GM21423 (cell line): ENCODE results near the gene C9orf72.

ENCODE experiments used
- ATAC-seq: cut with Tn5 transposase; IDR thresholded peaks from one replicate; pipeline ENCODE4 v1.9.1; 2021; ENCODE audit warnings: mild to moderate bottlenecking, moderate library complexity; ENCODE audit not compliant: unreplicated experiment

C9orf72 gene

DNA sequence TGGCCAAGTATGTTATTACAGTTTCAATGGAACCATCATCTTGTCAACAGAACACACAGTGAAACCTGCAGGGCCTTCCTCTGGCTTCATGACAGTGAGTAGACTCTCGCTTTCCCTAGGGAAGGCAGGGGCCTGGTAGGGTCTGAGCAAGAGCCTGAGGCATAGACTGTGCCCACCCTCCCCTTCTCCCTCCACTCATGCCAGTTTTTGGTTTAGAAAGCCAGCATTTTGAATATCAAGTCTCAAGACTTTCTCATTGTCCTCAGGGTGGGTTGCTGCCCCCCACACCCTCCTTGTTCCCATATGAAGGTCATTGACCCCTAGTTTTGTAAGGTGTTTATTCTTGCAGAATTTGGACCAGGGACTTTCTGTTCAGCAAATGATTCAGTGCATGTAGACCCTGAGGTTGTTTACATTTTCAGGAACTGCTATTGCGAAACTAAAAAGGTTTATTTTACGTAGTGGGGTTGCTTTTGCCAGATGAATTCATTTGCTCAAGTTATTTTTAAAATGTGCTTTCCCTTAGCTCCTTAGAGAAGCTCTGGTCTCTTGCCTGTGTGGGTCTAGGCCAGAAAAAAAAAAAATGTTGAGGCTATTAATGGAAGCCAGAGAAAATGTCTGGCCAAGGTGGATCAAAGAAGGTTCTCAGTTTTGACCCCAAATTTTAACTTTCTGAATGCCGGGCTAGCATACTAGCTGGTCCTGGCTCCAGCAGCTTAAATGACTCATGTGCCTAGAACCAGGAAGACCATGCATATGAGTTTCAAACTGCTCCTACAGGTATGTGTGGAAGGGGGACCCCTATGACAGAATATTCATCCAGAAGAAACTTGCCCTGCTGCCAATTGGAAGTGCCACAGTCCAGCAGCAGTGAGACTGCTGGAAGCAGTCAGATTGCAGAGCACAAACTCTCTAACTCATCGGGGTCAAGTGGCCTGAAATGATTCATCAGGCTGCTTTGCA, 33.5 kb downstream of the C9orf72 start:
- no peak for ATAC-seq

DNA sequence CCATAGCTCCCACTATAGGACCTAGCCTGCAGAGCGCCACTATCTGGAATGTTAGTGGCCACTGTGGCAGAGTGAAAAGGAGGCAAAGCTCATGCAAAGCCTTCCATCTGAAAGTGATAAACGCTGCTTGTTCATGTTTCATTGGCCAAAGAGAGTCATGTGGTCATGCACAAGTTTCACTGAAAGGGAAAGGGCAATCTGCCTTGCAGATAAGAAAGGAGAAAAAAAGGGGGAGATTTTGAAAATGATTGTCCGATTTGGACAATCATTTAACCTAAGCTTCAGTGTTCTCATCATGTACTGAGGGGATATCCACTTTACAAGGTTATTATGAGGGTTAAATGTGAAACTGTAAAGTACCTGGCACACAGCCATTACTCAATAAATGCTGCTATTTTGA, 34.6 kb downstream of the C9orf72 start:
- no peak for ATAC-seq

DNA sequence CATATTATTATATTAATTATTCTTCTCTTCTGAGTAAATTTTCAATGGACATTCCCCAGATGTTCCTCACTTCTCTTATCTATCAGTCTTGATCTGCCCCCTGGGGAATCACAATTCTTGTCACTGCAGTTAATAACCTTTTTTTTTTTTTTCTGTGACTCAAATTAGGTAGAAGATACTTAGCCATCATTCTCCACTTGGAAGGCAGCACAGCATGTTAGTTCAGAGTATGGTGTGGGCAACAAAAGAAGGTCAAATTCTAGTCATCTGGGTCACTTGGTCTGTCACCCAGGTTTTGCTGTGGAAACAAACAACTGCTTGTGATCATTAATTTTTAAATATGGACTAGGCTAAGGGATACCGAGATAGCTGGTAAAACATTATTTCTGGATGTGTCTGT, 35.5 kb downstream of the C9orf72 start:
- no peak for ATAC-seq

DNA sequence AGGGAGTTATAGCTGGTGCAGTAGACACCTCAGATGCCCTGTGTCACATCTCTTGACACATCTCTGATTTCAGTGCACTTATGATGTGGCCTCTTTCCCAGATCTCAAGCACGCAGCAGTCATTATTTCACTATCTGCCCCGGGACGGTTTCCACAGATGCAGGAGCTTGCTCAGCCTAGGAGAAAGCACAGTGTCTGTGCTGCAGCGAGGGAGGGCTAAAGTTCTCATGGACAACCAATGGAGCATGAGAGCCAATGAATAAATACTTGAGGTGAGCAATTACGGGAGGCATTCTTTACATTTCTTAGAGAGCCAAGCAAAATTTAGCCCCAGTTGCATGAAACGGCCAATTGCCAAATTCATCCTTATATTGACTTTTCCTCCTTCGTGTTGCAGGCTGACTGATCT, 36.2 kb downstream of the C9orf72 start:
- no peak for ATAC-seq

DNA sequence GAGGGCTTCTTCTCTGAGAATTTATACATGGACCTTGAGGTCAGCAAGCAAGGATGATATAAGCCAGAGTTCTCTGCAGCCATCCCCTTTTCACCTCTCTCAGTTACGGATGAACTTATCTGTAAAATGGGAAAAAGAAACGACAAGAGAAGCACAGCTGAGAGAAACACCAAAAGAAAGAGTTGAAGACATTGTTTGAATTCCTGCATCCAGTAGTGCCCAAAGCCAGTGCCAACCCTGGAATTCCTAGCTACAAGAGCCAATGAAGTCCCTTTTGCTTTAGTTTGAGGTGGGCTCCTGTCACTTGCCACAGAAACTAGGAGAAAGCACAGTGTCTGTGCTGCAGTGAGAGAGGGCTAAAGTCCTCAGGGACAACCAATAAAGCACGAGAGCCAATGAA, 37.1 kb downstream of the C9orf72 start:
- no peak for ATAC-seq

DNA sequence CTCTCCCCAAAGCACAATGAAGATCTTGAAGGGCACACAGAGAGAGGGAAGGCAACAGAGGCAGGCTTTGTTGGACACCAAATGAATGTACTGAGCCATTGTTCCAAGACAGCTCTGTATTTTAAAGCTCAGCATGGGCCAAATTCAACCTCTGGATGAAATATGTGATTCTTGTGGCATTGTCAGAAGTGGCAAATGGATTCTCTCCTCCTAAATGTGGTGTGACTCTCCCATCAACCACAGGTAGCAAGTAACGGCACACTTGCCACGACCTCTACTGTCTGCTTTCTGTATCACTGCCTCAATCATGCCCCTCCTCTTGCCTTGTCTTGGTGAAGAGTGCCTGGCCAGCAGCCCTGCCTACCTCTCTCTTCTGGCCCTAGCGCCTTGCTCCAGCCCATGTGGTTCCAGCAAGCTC, 37.6 kb downstream of the C9orf72 start:
- ATAC-seq: peak; percentile 49

DNA sequence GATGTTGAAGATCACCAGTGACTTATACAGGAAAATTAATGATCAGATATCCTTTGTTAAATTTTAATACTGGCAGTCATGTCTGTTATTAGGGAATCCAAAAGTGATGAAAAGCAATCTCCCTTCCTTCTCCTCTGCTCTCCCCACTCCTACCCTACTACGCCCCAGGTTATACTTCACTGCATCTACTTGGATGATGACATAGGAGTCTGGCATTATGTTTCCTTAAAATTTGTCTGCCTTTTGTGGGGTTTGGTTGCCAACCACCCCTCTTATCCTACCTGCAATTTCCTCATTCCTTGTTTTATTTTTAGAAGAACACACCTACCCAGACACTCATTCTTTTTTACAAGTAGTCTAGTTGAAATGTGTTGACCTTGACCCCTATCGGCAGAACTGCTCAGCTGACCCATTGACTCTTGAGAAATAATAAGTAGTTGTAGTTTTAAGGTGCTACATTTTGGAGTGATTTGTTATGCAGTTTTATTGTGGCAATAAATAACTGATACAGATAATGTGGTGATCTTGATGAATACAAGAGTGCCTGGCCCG, 38.5 kb downstream of the C9orf72 start:
- ATAC-seq: no peak

DNA sequence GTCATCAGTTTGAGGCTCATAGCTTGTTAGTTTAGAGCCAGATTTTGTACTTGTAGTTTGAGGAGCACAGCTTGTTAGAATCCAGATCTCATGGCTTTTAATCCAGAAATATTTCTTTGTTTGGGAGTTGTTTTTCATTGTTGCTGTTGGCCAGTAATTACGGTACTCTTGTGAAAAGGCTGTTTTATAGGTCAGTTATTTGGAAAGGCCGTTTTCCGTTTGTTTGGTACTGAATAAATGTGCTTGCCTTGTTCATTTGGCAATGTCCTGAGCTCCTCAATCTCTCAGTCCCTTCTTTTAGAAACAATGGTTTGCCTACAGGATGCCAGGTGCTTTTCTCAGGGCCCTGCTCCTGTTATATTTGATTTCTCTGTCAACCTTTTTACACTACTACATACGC, 39.1 kb downstream of the C9orf72 start:
- no peak for ATAC-seq

DNA sequence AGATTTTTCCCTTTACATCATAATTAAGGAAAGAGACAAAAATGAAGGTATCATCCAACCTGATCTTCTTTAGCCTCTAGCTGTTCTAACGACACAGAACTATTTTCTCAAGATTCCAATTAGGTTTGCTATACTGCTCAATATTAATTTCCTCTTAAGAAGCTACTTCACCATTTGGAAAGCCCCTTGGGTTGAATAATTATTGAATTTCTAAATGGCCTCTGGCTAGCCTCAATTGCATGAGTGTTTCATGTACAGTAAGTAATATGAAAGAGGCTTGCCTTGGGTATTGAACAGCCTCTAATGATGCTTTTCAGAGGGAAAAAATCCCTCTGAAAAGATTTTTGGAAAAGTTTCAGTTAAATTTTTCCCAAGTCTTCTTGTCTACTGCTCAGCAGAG, 40.0 kb downstream of the C9orf72 start:
- ATAC-seq: no peak

DNA sequence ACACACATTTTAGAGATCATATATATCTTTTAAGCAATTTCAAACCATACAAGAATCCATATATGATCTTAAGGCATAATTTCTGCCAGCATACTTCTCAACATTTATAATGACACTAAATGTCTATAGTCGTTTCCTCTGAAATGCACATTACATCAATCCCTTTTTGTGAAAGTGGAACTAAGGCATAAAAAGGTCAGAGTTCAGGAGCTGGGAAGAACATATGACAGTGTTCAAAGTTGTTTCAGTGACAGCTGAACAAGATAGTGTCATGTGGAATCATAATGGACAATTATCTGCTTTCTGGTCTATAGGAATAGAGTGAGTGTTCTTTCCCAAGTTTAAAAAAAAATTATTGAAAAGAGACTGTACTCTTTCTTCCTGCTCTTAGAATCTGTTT, 41.2 kb downstream of the C9orf72 start:
- ATAC-seq: no peak

DNA sequence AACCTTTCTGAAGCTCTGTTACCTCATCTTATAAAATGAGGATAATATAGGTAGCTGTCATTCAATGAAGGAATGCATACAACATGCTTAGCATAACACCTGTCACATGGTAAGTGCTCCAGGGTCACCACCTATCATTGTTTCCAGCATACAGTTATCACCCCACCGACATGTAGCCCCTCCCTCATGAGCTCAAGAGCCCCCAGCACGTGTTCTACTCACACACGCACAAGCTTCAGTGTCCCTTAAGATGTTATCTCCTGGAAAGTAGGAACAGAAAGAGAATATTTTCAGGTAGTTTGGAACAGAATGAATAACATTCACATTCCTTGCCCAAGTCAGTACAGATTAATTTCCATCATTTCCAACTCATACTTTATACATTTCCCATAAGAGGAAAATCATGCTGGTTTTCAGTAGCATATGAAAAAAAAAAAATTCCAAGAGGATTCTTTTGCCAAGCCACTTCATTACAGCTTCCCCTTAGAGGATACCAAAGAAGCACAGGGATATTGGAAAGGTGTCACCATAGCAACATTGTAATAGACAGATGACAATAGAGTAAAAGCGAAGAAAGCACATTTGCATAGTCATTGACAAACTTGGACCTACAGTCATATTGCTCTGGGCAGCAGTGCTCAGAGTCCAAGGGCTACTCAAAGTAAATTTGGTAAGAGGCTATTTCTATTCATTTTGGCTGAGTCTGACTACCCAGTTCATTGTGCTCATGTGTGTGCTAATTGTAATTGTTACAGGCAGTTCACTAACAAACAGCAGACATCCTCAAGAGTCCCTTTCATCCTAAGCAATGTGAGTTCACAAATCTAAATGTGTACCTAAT, 42.1 kb downstream of the C9orf72 start:
- no peak for ATAC-seq

DNA sequence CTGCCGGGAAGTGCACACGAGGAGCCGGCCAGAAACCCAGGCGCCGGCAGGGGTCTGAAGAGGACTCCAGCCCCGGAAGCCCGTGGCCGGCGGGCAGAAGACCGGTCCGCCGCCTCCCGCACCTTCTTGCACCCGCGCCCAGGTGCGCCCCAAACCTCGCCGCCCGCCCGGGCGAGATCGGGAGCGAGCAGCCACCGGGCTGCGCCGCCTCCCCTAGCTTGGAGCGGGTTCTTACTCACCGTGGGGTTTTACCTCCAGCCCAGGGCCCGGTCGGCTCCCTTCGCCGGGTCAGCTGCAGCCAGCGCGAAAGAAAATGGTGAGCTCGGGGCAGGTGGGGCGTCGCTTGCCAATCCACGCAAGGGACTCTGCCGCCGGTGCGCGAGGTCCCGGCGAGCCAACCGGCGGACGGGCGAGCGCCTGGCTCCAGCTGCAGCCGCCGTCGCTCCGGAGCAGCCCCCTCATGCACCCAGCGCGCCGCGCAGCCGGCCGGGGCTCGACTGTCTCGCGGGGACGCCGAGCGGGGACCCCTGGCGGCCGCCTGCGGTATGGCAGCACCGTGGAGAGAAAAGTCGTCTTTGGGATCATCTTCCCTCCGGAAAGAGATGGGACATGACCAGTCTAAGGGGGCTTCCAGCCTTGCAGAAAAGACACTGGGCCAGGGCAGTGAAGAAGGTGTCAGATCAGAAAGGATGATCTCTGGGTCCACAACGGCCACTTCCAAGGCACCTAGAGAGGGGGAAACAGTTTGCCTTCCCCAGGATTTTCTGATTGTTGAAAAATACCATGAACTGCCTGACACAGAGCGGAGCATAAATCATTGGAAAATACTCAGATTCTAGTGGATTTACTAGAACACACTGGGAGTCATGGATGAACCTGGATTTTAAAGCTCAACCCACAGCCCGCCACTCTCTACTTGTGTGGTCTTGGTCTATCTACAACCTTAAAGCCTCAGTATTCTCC, 43.7 kb downstream of the C9orf72 start, which contains the start of gene MOB3B:
Gene MOB3B, minus strand, starts transcription at position 499 of the 963 bp plus-strand sequence. CDS start 74,264 bp downstream, outside the sequence.
- ATAC-seq: peak; percentile 70

DNA sequence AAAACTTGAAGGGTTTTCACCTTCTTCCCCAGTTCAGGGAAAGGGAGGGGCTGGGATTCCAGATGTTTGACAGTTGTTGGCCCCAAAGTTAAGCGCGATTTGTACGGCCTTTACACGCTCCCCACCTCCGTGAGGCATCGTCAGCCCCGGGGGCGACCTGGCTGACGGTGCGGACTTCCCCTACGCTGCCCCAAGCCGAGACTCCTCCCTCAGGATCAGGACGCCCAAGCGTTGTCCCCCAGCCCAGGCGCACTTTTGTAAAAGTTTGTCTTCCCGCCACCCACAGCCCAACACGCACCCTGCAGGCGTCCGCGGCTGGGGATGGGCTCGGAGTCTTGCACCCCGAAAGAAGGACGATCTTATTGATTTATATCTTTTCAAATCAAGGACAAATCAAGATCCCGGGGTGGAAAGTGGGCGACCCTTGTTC, 44.4 kb downstream of the C9orf72 start:
- peak; percentile 52 for ATAC-seq

DNA sequence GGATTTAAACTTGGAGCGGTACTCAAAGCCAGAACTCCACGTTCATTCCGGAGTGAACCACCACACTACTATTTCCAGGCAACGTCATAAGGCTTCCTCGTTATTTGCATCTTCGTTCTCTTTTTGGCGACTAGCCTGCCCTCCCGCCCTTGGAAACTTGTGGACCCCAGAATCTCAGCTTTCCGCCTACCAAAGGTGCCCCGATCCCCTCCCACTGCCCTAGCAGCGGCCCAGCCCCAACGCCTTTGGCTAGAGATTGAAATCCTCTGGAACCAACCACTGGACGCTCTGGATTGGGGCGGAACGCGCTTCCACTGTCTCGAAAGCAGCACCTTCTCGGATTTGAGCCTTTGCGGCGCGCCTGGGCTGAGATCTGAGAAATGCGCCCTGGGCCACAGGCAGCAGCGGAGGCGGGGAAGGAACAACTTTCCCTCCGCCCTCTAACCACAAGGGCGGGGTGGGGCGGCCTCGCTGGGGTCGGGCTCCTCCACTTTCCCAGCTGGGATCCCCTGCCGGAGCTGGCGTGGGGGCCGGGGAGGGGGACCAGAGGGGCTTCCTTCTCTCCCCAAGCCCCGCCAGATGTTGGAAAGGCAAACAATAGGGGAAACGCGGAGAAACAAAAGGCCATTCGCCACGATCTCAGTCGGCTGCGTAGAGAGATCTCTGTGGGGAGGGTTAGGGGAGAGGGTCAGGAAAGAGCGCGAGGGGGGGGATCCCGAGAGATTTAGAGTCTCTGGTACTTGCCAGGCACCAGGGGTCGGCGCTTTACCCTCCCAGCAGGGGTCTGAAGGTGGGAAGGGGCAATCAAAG, 45.0 kb downstream of the C9orf72 start:
- peak; percentile 54 for ATAC-seq

DNA sequence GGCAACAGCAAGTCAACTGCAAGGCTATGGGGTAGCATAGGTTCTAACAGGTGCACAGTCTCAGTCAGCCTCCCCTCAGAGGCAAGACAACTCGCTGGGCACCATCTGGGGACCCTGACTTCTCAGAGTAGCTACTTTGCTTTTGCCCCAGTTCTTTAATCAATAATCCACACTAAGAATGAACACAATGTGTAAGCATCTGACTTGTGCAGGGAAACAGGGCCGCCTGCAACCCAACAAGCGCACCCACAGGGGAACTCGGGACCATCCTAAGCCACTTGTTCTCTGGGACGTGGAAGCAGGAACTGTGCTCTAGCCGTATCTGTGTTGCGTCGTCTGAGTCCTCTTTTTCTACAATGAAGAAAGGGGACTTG, 45.6 kb downstream of the C9orf72 start:
- ATAC-seq: no peak

DNA sequence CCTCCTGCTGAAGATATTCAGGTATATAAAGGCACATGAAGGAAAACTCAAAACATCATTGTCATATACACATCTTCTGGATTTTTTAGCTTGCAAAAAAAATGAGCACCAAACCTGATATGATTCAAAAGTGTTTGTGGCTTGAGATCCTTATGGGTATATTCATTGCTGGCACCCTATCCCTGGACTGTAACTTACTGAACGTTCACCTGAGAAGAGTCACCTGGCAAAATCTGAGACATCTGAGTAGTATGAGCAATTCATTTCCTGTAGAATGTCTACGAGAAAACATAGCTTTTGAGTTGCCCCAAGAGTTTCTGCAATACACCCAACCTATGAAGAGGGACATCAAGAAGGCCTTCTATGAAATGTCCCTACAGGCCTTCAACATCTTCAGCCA, 49.0 kb downstream of the C9orf72 start, which contains the start of gene IFNK:
Gene IFNK, plus strand, starts transcription at position 55 of the 400 bp plus-strand sequence. Its CDS starts 47 bp downstream, at position 102.
- ATAC-seq: no peak

DNA sequence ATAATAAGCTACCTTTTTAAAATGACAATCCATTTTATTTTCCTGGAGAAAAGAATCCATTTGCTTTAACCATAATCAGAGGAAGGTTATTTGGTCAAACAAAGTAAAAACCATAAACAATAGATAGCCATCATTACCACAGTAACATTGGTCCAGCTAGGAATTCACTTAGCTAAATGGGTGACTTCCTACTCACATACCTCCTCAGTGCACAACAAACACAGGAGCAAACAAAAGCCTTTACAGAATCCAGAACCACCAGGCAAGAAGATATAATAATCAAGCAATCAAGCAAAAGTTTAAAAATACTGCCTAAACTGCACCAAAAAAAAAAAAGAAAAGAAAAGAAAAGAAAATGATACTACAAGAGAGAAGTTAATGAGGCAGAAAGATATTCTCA, 50.1 kb downstream of the C9orf72 start:
- no peak for ATAC-seq

DNA sequence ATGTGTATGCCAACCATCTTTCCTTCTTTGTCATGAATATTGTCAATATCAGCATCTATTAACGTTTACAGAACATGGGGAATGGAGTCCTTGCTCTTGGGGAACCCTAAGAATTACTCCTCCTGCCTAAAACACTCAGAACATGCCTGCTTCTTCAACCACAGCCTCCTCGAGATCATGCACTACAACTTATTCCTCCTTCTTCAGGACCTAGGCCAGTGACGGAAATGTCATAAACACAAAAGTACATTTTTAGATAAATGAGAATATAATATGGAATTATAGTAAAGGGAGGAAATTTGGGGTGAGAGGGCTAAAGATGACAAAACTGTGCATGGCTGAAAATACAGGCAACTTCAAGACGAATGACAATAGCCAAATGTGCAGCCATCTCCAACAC, 52.3 kb downstream of the C9orf72 start:
- no peak for ATAC-seq
